ENCODE measurements around the gene CTDSPL2.
A peak's percentile ranks its signal among the peaks of the same experiment; 100 is the strongest.

DNA sequence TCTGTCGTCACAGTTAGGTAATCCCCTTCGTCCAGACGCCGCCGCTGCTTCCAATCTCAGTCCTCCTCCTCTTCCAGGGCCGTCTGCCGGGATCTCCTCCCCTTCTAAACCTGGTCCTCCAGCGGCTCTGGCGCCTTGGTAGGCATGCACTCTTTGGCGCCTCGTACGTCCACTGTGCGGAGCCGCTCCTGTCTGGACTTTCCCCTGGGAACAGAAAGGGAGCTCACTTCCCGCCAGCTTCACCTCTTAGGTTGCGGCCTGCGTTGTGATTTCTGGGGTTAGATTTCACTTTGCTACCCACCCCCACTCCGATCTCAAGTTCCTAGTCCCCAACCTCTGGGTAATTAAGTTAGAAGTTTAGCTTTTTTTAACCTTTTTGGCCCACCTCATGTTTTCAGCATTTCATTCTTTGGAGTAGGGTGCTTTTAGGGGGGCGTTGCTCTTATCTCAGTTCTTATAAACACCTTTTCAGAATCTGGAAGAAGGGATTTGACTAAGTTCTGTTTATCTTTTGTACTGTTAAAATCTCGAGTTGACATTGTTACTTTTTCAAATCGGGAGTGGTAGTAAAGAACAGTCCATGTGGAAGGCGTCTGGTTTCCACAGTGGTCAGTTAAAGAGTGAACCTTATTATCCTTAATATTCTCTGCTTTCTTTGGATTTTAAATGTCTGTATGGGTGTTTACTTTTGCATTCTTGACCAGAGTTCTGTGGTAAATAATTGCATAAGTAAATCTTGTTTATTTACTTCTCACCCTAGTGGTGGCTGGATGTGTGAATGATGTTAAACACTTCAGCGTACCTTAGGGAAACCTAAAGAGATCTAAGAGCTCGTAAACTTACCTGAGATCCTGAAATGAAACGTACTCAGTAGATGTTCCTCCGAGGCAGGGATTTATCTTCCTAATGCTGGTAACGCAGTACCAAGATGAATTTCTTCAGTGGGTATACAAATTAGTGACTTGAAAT, 611 bp downstream of the CTDSPL2 start:
- TF ChIP-seq, protein P1, sequence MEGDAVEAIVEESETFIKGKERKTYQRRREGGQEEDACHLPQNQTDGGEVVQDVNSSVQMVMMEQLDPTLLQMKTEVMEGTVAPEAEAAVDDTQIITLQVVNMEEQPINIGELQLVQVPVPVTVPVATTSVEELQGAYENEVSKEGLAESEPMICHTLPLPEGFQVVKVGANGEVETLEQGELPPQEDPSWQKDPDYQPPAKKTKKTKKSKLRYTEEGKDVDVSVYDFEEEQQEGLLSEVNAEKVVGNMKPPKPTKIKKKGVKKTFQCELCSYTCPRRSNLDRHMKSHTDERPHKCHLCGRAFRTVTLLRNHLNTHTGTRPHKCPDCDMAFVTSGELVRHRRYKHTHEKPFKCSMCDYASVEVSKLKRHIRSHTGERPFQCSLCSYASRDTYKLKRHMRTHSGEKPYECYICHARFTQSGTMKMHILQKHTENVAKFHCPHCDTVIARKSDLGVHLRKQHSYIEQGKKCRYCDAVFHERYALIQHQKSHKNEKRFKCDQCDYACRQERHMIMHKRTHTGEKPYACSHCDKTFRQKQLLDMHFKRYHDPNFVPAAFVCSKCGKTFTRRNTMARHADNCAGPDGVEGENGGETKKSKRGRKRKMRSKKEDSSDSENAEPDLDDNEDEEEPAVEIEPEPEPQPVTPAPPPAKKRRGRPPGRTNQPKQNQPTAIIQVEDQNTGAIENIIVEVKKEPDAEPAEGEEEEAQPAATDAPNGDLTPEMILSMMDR (conservative IDR thresholded peaks at IDR 0.05; ENCODE audit: low read depth, low read length), result peak; percentile 22; the same call in 1 of the 2 replicates
- no peak for TF ChIP-seq EZH2 (IDR thresholded peaks at IDR 0.05; ENCODE audit: borderline replicate concordance, low read depth, low read length, poor library complexity, severe bottlenecking)

Measured in A673 (cell line).